DOHH2 (cell line): Measurements from ENCODE around the gene BET1.
A peak's percentile ranks its signal among the peaks of the same experiment; 100 is the strongest.

Source experiments
- H3F3A ChIP-seq: fragments of 200-600 bp; sonication (generic), shearing (Covaris generic); 2 replicates; pipeline ENCODE4 v1.6.0; 2016; ENCODE audit warnings: antibody characterized with exemption, mild to moderate bottlenecking; ENCODE audit not compliant: control insufficient read depth, insufficient read depth
- H3K27ac ChIP-seq: fragments of 200-600 bp; sonication (generic); 2 replicates; pipeline ENCODE4 v1.5.1; 2014; ENCODE audit warnings: low read depth, mild to moderate bottlenecking, low read length, moderate library complexity
- H3K27me3 ChIP-seq: fragments of 200-600 bp; sonication (generic); 2 replicates; pipeline ENCODE4 v1.6.1; 2014; ENCODE audit warnings: mild to moderate bottlenecking, low read length, mixed read lengths; ENCODE audit not compliant: control insufficient read depth
- H3K36me3 ChIP-seq: fragments of 200-600 bp; sonication (generic); 2 replicates; pipeline ENCODE4 v1.6.1; 2014; ENCODE audit warnings: mild to moderate bottlenecking, low read length, moderate library complexity, mixed read lengths; ENCODE audit not compliant: control insufficient read depth
- H3K4me1 ChIP-seq: fragments of 200-600 bp; sonication (generic); 2 replicates; pipeline ENCODE4 v1.6.1; 2014; ENCODE audit warnings: mild to moderate bottlenecking, low read length, mixed read lengths; ENCODE audit not compliant: control insufficient read depth
- H3K4me2 ChIP-seq: fragments of 200-600 bp; sonication (generic); 2 replicates; pipeline ENCODE4 v1.6.0; 2014; ENCODE audit warnings: mild to moderate bottlenecking, low read length, moderate library complexity
- H3K4me3 ChIP-seq: fragments of 200-600 bp; sonication (generic); 2 replicates; pipeline ENCODE4 v1.5.1; 2014; ENCODE audit warnings: mild to moderate bottlenecking, low read length, mixed read lengths
- H3K79me2 ChIP-seq: fragments of 200-600 bp; sonication (generic); 2 replicates; pipeline ENCODE4 v1.6.1; 2014; ENCODE audit warnings: mild to moderate bottlenecking, low read length, mixed read lengths; ENCODE audit not compliant: control insufficient read depth
- H3K9me2 ChIP-seq: fragments of 200-600 bp; sonication (generic); replicated peaks from 2 replicates; pipeline ENCODE4 v1.6.1; 2014; ENCODE audit warnings: mild to moderate bottlenecking, low read length, mixed read lengths; ENCODE audit not compliant: control insufficient read depth
- H3K9me3 ChIP-seq: fragments of 200-600 bp; sonication (generic); 2 replicates; pipeline ENCODE4 v1.6.1; 2014; ENCODE audit warnings: antibody characterized with exemption, low read length, mixed read lengths; ENCODE audit not compliant: control insufficient read depth, insufficient read depth
- H4K20me1 ChIP-seq: fragments of 200-600 bp; sonication (generic); 2 replicates; pipeline ENCODE4 v1.6.0; 2014; ENCODE audit warnings: low read depth, mild to moderate bottlenecking, antibody characterized with exemption, low read length, moderate library complexity; ENCODE audit not compliant: control insufficient read depth, insufficient read depth
- CTCF ChIP-seq: fragments of 200-600 bp; sonication (generic); IDR thresholded peaks from one replicate; pipeline ENCODE4 v1.5.1; 2014; ENCODE audit warnings: antibody characterized with exemption, mild to moderate bottlenecking, low read depth, low read length; ENCODE audit not compliant: poor library complexity, severe bottlenecking
- EZH2phosphoT487 ChIP-seq: fragments of 200-600 bp; sonication (generic); IDR thresholded peaks from 2 replicates; pipeline ENCODE4 v1.6.1; 2017; ENCODE audit warnings: borderline replicate concordance, mild to moderate bottlenecking, antibody characterized with exemption, low read length, moderate library complexity, mixed read lengths

Gene BET1

DNA sequence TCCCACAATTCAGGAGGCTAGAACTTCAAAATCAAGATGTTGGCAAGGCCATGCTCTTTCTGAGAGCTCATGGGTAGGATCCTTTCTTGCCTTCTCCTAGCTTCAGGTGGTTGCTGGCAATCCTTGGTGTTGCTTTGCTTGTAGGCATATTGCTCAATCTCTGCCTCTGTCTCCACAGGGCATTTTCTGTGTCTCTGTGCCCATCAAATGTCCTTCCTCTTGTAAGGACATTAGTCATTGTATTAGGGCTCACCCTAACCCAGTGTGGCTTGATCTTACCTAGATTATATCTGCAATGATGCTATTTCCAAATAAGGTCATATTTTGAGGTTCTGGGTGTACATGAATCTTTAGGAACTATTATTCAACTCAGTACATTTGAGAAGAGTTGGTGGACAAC lies 20.1 kb downstream of the BET1 start:
- peaks cover 6% of the 10 kb centered on the region; the same call in 1 of the 2 replicates for H3K4me1 ChIP-seq
- no peaks in the 10 kb centered on the region for H3K9me2 ChIP-seq
- TF ChIP-seq CTCF = no peak
- no peak for TF ChIP-seq EZH2phosphoT487

GRCh38 chr7:93981480-93981874 lies 22.7 kb downstream of the BET1 start:
- Histone ChIP-seq H3F3A (no peaks in the 10 kb centered on the region), H3K79me2 (no peaks in the 10 kb centered on the region), H3K9me2 (no peaks in the 10 kb centered on the region), H3K9me3 (no peaks in the 10 kb centered on the region), H3K36me3 (no peaks in the 10 kb centered on the region), H4K20me1 (no peaks in the 10 kb centered on the region), H3K4me2 (no peak overlapping the region), H3K4me3 (no peak overlapping the region), H3K4me1 (peaks cover 6% of the 10 kb centered on the region; the same call in 1 of the 2 replicates), H3K27me3 (no peaks in the 10 kb centered on the region), H3K27ac (no peak overlapping the region)
- no peak for TF ChIP-seq CTCF
- TF ChIP-seq EZH2phosphoT487 = no peak

More for the DNA sequence above, 20.1 kb downstream of the BET1 start:
- H3K27me3 ChIP-seq = no peaks in the 10 kb centered on the region
- peaks cover 4% of the 10 kb centered on the region; the same call in 1 of the 2 replicates for H3F3A ChIP-seq
- H3K27ac ChIP-seq = no peak overlapping the region
- no peak overlapping the region for H3K4me3 ChIP-seq
- no peaks in the 10 kb centered on the region for H3K9me3 ChIP-seq
- no peaks in the 10 kb centered on the region for H4K20me1 ChIP-seq
- no peak overlapping the region for H3K4me2 ChIP-seq
- H3K36me3 ChIP-seq = no peaks in the 10 kb centered on the region
- no peaks in the 10 kb centered on the region for H3K79me2 ChIP-seq

DNA sequence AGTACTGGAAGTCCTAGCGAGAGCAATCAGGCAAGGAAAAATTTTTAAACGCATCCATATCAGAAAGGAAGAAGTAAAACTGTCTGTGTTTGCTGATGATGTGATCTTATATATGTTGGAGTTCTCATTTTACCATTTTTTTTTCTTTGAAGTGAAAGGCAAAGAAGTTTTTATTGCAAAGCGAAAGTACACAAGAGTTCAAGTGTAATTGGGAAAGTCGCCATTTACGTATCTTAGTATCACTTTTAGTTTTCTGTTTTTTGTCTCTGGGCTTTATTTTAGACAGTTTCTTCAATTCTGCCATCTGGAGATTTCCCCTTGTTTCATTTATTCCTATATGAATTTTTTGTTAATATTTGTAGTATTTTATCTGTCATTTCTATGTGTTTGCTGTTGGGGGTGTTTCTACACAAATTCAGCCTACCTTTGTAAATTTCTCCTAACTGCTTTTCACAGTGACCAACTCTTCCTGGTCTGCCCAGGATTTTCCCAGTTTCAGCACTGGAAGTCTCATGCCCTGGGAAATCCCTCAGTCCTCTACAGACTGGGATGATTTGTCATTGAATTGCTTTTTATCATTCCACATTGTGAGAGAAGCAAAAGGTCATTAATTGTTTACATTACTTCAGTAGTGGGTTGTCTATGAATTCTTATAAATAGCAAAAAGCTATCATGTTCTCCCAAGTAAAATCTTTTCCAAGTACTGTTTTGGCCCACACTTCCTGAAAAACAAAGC lies 23.2 kb downstream of the BET1 start:
- no peak overlapping the region for H3K27ac ChIP-seq
- H3K79me2 ChIP-seq = no peaks in the 10 kb centered on the region
- H3K9me3 ChIP-seq = no peaks in the 10 kb centered on the region
- no peaks in the 10 kb centered on the region for H3F3A ChIP-seq
- no peaks in the 10 kb centered on the region for H4K20me1 ChIP-seq
- H3K36me3 ChIP-seq = no peaks in the 10 kb centered on the region
- TF ChIP-seq CTCF = no peak
- no peak for TF ChIP-seq EZH2phosphoT487
- no peaks in the 10 kb centered on the region for H3K9me2 ChIP-seq
- no peaks in the 10 kb centered on the region for H3K27me3 ChIP-seq
- H3K4me1 ChIP-seq = peaks cover 6% of the 10 kb centered on the region; the same call in 1 of the 2 replicates
- H3K4me3 ChIP-seq = peak overlapping the region; percentile 35
- peak overlapping the region; percentile 38 for H3K4me2 ChIP-seq
